Activated naive CD4-positive, alpha-beta T cell treated with anti-CD3 and anti-CD28 coated beads, Interleukin-2, amount 50 U/mL, for 24 hours (primary cell): ENCODE measurements around the gene LRP5.

ENCODE experiments used
- H3K27ac Mint-ChIP-seq: one replicate; pipeline ENCODE4 v1.8.0; 2021; ENCODE audit warnings: mild to moderate bottlenecking, mixed read lengths
- H3K27me3 Mint-ChIP-seq: one replicate; pipeline ENCODE4 v1.8.0; 2021; ENCODE audit warnings: mixed read lengths
- H3K36me3 Mint-ChIP-seq: one replicate; pipeline ENCODE4 v1.8.0; 2021; ENCODE audit warnings: mixed read lengths
- H3K4me1 Mint-ChIP-seq: one replicate; pipeline ENCODE4 v1.8.0; 2021; ENCODE audit warnings: mixed read lengths
- H3K4me3 Mint-ChIP-seq: one replicate; pipeline ENCODE4 v1.8.0; 2021; ENCODE audit warnings: mild to moderate bottlenecking, mixed read lengths
- H3K9me3 Mint-ChIP-seq: one replicate; pipeline ENCODE4 v1.8.0; 2021; ENCODE audit warnings: mixed read lengths

LRP5 gene

GRCh38 chr11:68373189-68373814 is 60.9 kb downstream of the LRP5 start:
- peaks cover 2% of the 10 kb centered on the region for H3K36me3 Mint-ChIP-seq
- H3K27ac Mint-ChIP-seq, result no peak overlapping the region
- H3K27me3 Mint-ChIP-seq, result no peaks in the 10 kb centered on the region
- no peak overlapping the region for H3K4me3 Mint-ChIP-seq
- H3K4me1 Mint-ChIP-seq, result no peaks in the 10 kb centered on the region
- H3K9me3 Mint-ChIP-seq, result no peaks in the 10 kb centered on the region

- Mint-ChIP-seq H3K9me3 (no peaks in the 10 kb centered on the region), H3K4me1 (no peaks in the 10 kb centered on the region), H3K4me3 (no peak overlapping the region), H3K36me3 (peaks cover 2% of the 10 kb centered on the region), H3K27me3 (no peaks in the 10 kb centered on the region), H3K27ac (no peak overlapping the region)
Measured at GRCh38 chr11:68373815-68374501, 61.6 kb downstream of the LRP5 start.

GRCh38 chr11:68374531-68374930 is 62.1 kb downstream of the LRP5 start:
- Mint-ChIP-seq H3K4me3 (no peak overlapping the region), H3K36me3 (no peaks in the 10 kb centered on the region), H3K4me1 (no peaks in the 10 kb centered on the region), H3K27ac (no peak overlapping the region), H3K27me3 (no peaks in the 10 kb centered on the region), H3K9me3 (no peaks in the 10 kb centered on the region)

- H3K27ac Mint-ChIP-seq, result no peak overlapping the region
- no peaks in the 10 kb centered on the region for H3K36me3 Mint-ChIP-seq
- no peak overlapping the region for H3K4me3 Mint-ChIP-seq
- H3K9me3 Mint-ChIP-seq, result no peaks in the 10 kb centered on the region
- peaks cover 3% of the 10 kb centered on the region for H3K4me1 Mint-ChIP-seq
- no peaks in the 10 kb centered on the region for H3K27me3 Mint-ChIP-seq
Measured at GRCh38 chr11:68375337-68375736, 62.9 kb downstream of the LRP5 start.

- Mint-ChIP-seq H3K36me3 (no peaks in the 10 kb centered on the region), H3K27me3 (no peaks in the 10 kb centered on the region), H3K27ac (no peak overlapping the region), H3K4me1 (peaks cover 3% of the 10 kb centered on the region), H3K9me3 (no peaks in the 10 kb centered on the region), H3K4me3 (no peak overlapping the region)
Measured at GRCh38 chr11:68375766-68376165, 63.4 kb downstream of the LRP5 start.

- Mint-ChIP-seq H3K36me3 (no peaks in the 10 kb centered on the region), H3K27me3 (no peaks in the 10 kb centered on the region), H3K27ac (no peak overlapping the region), H3K9me3 (no peaks in the 10 kb centered on the region), H3K4me3 (no peak overlapping the region), H3K4me1 (peaks cover 3% of the 10 kb centered on the region)
Measured at GRCh38 chr11:68377389-68377795, 65.0 kb downstream of the LRP5 start.

GRCh38 chr11:68379206-68379605 is 66.8 kb downstream of the LRP5 start:
- Mint-ChIP-seq H3K36me3 (no peaks in the 10 kb centered on the region), H3K27me3 (no peaks in the 10 kb centered on the region), H3K4me3 (no peak overlapping the region), H3K27ac (no peak overlapping the region), H3K9me3 (no peaks in the 10 kb centered on the region), H3K4me1 (peaks cover 3% of the 10 kb centered on the region)

- Mint-ChIP-seq H3K27ac (no peak overlapping the region), H3K27me3 (no peaks in the 10 kb centered on the region), H3K9me3 (no peaks in the 10 kb centered on the region), H3K4me1 (peaks cover 3% of the 10 kb centered on the region), H3K36me3 (no peaks in the 10 kb centered on the region), H3K4me3 (no peak overlapping the region)
Measured at GRCh38 chr11:68380786-68381622, 68.6 kb downstream of the LRP5 start.

GRCh38 chr11:68381716-68382115 is 69.3 kb downstream of the LRP5 start:
- Mint-ChIP-seq H3K27me3 (no peaks in the 10 kb centered on the region), H3K36me3 (no peaks in the 10 kb centered on the region), H3K27ac (no peak overlapping the region), H3K4me3 (no peak overlapping the region), H3K9me3 (no peaks in the 10 kb centered on the region), H3K4me1 (peaks cover 3% of the 10 kb centered on the region)

GRCh38 chr11:68382358-68382998 is 70.1 kb downstream of the LRP5 start:
- H3K27ac Mint-ChIP-seq, result no peak overlapping the region

GRCh38 chr11:68383976-68384501 is 71.6 kb downstream of the LRP5 start:
- Mint-ChIP-seq H3K27ac (no peak overlapping the region), H3K9me3 (no peaks in the 10 kb centered on the region), H3K27me3 (no peaks in the 10 kb centered on the region), H3K36me3 (no peaks in the 10 kb centered on the region), H3K4me1 (peaks cover 3% of the 10 kb centered on the region), H3K4me3 (no peak overlapping the region)

More at GRCh38 chr11:68382358-68382998, 70.1 kb downstream of the LRP5 start:
- Mint-ChIP-seq H3K4me3 (no peak overlapping the region), H3K4me1 (peaks cover 3% of the 10 kb centered on the region), H3K9me3 (no peaks in the 10 kb centered on the region), H3K36me3 (no peaks in the 10 kb centered on the region), H3K27me3 (no peaks in the 10 kb centered on the region)

- H3K4me3 Mint-ChIP-seq, result no peak overlapping the region
- no peaks in the 10 kb centered on the region for H3K27me3 Mint-ChIP-seq
- H3K4me1 Mint-ChIP-seq, result peaks cover 3% of the 10 kb centered on the region
- H3K36me3 Mint-ChIP-seq, result no peaks in the 10 kb centered on the region
- H3K27ac Mint-ChIP-seq, result no peak overlapping the region
- no peaks in the 10 kb centered on the region for H3K9me3 Mint-ChIP-seq
Measured at GRCh38 chr11:68384530-68385081, 72.2 kb downstream of the LRP5 start.

GRCh38 chr11:68385128-68385527 is 72.7 kb downstream of the LRP5 start:
- Mint-ChIP-seq H3K4me1 (peaks cover 2% of the 10 kb centered on the region), H3K9me3 (no peaks in the 10 kb centered on the region), H3K27me3 (no peaks in the 10 kb centered on the region), H3K36me3 (no peaks in the 10 kb centered on the region), H3K4me3 (no peak overlapping the region), H3K27ac (no peak overlapping the region)

- no peaks in the 10 kb centered on the region for H3K9me3 Mint-ChIP-seq
- H3K36me3 Mint-ChIP-seq, result no peaks in the 10 kb centered on the region
- H3K4me1 Mint-ChIP-seq, result no peaks in the 10 kb centered on the region
- H3K27me3 Mint-ChIP-seq, result no peaks in the 10 kb centered on the region
- no peak overlapping the region for H3K27ac Mint-ChIP-seq
- H3K4me3 Mint-ChIP-seq, result no peak overlapping the region
Measured at GRCh38 chr11:68386331-68386978, 74.1 kb downstream of the LRP5 start.

- Mint-ChIP-seq H3K27me3 (no peaks in the 10 kb centered on the region), H3K4me1 (no peaks in the 10 kb centered on the region), H3K9me3 (no peaks in the 10 kb centered on the region), H3K36me3 (no peaks in the 10 kb centered on the region), H3K27ac (no peak overlapping the region), H3K4me3 (no peak overlapping the region)
Measured at GRCh38 chr11:68387840-68388239, 75.4 kb downstream of the LRP5 start.
